HK-2 (cell line): ENCODE data around the gene RRAS.

Source experiments
- DNase-seq: peaks from one replicate; pipeline ENCODE4 v3.0.0-alpha.2; 2018; ENCODE audit not compliant: unreplicated experiment

RRAS gene

GRCh38 chr19:49677231-49677900, 37.4 kb upstream of the RRAS start, which contains the start of gene PRMT1:
TSS of gene PRMT1 (plus strand) at chr19:49677271. CDS start at chr19:49677281, 10 bp downstream.
- no peak for DNase-seq

DNA sequence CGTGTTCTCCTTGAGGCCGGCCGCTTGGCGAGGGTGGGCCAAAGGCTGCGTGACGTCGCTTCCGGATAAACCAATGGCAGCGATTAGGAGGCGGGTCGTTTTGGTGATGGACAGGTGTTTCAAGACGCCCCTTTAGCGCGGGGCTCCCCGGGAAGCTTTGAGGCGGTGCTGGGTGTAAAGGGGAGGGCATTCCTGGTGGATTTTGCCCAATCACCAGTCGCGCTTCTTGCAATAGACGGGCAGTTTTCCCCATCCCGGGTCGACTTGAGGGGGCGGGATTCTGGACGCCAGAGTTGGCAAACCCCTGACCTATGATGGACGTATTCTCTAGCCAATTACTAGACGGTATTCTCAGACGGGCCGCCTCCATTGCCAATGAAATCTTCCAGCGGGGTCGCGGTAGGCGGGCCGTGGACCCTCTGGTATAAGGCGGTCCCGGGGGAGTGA, 36.9 kb upstream of the RRAS start:
- peak; percentile 100 for DNase-seq

DNA sequence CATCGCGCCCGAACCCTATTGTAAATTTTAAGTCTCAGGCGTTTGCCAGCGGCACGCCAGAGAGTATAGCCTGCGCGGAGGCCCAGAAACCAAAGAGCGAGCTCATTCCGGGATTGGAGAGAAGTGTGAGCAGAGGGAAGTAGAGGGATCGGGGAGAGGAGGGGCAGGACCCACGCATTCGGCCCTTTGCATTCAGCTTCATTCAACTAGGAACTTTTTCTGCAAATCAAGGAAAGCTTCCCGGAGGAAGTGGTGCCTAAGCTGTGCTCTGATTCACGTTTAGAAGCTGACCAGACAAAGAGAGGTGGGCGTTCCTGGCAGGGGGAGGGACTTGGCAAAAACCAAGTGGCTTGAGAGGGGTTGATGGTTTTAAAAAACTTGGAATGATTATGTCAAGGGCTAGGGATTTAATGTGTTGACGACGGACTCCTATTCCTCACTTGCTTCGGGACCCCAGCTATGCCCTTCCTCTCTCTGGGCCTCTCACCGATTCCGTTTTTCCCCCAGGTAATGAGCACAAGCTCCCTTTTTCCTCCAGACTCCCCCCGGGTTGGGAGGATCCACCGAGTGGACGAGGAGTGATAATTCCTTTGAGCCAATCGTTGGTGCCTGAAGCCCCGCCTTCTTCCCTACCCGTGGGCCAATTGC, 36.3 kb upstream of the RRAS start:
- DNase-seq: no peak

DNA sequence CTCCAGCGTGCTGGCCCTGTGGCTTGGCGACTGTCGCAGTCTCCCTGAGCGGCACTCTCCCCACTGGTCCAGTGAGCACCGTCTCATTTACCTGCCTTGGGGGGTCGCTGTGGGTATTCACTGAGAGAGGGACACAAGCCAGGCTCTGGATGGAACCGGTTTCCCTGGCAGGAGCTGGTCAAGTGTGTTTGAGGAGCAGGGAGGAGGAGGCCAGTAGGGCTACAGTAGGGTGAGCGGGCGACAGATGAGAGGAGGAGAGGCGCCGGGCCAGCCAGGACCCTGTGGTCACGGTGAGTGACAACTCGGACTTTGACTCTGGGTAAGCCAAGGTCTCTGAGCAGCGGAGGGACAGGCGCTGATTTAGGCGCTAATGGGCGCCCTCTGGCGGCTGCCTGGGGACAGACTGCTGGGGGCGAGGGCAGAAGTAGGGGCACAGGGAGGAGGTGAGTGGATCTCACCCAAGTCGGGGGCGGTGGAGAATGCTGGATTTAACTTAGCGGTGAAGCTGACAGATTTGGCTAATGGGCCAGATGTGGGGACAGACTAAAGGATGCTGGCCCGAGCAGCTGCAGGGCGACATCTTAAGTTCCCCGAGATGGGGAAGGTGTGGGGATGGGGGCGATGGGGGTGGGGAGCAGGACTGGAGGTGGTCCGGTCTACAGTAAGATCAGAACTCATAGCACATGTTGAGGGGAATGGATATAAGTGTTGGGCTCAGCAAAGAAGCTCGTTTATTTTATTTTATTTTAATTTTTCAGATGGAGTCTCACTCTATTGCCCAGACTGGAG, 32.4 kb upstream of the RRAS start:
- no peak for DNase-seq

GRCh38 chr19:49669516-49669915, 29.6 kb upstream of the RRAS start:
- no peak for DNase-seq

GRCh38 chr19:49667473-49667872, 27.5 kb upstream of the RRAS start:
- DNase-seq: no peak

GRCh38 chr19:49666120-49666444, 26.1 kb upstream of the RRAS start:
- DNase-seq: no peak

DNA sequence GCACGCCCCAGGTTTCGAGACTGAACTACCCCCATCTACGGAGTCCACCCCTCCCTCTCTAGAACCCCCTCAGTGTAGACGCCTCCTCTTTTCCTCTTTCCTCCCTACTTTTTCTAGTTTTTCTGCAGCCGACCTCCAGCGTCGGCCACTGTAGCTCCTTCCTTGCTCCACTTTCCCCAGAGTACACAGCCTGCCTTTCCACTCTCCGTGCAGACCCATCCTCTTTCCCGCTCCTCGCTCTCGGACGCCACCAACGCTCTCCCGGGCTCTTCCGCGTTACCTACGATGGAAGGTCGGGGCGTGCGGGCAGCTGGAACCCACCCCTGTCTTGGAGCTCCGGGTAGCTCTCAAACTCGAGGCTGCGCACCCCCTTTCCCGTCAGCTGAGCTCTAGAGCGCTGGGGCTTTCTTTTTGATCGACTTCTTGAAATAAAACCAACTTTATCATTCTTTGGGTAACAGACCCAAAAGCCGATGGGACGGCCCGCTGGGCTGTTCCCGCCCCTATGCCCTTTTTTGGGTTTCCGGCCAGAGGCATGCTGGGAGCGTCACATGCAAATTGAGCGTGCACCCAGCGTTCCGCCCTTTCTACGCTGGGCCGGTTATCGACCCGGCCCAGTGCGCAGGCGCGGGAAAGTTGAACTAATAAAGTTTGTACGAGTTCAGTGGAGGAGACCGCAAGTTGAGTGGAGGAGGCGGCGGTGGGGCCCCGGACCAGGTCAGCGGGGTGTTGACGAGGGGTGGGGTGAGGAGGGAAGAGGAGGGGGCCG, 25.6 kb upstream of the RRAS start, which contains the start of the genes BCL2L12 and IRF3:
BCL2L12 (plus strand) TSS at position 583 of the 769 bp plus-strand sequence. CDS start 760 bp downstream, outside the sequence.
IRF3 (minus strand) TSS at position 507 of the 769 bp plus-strand sequence. CDS start 1,019 bp downstream, outside the sequence.
- peak; percentile 98 for DNase-seq

GRCh38 chr19:49665036-49665350, 25.1 kb upstream of the RRAS start:
- DNase-seq: no peak

- DNase-seq: peak; percentile 95
Observed at GRCh38 chr19:49664171-49665035, 24.5 kb upstream of the RRAS start.

DNA sequence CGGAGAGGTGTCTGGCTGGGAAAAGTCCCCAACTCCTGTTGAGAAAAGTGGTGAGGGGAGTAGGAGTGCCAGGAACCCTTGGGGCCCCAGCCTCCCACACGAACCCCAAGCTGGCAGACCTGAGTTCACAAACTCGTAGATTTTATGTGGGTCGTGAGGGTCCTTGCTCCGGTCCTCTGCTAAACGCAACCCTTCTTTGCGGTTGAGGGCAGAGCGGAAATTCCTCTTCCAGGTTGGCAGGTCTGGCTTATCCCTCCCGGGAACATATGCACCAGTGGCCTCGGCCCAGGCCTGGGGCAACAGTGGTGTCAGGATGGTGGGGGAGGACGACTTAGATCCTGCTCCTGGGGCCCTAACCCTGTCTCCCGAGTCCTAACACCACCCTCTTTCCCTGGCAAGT, 23.3 kb upstream of the RRAS start:
- DNase-seq: no peak

- DNase-seq: no peak
Observed at GRCh38 chr19:49662011-49662410, 22.1 kb upstream of the RRAS start.

DNA sequence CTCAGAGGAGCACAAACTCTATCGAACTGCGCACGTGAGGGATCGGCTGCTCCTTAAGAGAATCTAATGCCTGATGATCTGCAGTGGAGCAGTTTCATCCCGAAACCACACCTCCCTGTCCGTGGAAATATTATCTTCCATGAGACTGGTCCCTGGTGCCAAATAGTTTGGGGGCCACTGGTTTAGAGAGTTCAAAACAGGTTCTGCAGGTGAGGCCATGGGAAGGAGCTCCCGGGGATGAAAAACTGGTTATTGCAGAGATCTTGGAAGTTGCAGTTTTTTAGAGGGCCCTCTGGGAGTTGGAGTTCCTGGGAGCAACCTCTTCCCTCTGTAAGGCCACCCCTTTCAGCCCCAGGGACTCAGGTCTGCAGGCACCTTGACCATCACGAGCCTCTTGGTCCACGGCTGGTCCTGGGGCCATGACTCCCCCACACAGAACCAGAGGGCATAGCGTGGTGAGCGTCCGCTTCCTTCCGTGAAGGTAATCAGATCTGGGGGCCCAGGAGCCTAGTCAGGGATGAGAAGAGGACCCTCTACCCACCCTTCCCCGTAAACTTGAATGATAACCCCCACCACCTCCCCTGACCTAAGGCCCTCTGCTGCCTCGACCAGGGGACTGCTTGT, 20.5 kb upstream of the RRAS start:
- no peak for DNase-seq

DNA sequence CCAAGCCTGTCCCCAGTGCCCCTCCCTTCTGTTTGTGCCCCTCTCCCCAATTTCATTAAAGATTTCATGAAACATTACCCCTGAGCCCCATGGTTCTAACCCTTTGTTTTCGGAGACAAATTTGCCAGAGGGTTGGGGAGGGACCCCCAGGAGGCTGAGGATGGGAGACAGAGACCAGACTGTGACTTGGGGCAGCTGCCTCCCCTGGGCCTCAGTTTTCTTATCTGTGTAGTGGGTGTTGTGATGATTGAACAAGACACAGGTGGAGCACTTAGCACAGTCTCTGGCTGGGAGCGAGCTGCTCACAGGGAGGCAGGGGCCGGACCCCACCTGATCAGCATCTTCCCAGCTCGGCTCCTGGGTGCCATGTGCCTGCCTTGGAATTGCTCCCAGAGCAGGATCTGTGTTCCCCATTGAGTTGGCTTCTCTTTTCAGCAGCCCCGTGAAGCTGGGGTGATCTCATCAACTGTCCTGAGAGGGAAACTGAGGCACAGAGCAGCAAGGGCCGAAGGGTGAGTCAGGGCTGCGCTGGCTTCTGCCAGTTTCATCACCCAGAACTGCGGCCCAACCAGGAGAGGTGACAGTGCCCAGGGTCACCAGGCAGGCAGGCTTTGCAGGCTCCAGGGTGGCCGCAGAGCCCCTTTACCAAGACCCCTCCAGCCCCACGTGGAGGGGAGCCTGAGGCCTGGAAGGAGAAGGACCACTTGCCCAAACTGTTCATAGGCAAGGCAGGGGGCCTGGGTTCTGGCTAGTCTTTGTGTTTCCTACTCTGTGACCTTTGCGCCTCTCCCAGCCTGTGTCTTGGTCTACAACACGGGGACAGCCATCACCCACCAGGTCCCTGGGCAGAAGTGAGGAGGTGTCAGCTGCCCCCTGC, 18.9 kb upstream of the RRAS start:
- no peak for DNase-seq

DNA sequence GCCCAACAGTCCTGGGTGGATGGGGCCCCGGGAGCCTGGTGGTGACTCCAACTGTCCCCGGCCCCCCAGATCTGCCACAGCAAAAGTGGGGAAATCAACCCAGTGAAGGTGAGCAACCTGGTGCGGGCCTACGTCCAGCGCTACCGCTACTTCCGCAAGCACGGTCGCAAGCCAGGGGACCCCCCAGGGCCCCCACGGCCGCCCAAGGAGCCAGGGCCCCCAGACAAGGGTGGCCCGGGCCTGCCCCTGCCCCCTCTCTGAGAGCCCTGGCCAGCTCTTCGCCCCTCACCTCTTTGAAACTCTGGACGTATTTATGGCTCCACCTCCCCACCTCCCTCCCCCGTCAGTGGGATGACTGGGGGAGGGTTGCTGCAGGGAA, 18.2 kb upstream of the RRAS start:
- DNase-seq: no peak

DNA sequence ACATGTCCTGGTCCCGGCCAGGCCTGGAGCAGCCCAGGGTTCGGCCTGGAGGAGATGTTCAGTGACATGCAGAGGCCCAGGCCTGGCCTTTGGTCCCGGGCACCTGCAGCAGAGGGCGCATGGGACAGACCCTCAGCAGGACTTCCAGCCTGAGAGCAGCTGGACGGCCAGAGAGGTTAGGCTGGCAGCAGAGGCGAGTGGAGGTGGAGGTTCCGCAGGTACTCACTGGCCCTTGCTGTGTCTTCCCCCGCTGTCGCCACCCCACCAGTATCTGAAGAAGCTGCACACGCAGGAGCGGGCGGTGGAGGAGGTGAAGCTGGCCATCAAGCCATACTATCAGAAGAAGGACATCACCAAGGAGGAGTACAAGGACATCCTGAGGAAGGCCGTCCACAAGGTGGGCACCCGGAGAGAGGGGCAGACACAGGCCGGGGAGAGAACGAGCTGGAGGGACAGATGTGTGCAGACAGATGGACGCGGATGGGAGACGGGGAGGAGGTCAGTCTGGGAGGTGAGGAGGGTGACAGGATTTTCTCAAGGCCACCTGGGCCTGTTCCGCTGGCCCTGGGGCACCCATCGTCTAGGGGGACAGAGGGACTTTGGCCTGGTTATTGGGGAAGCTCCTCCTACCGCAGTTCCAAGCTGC, 17.7 kb upstream of the RRAS start:
- no peak for DNase-seq

- no peak for DNase-seq
Observed at GRCh38 chr19:49656456-49657109, 16.6 kb upstream of the RRAS start.
